Type B pancreatic cell (in vitro differentiated cells): ENCODE data around the gene MAP1LC3B2. TPM values are rescaled to one million over a fixed set of nuclear protein-coding genes. Genes with fewer than 3 reads are reported as not detected.

Experiments
- DNase-seq: peaks from one replicate; pipeline ENCODE4 v3.0.0; 2021; ENCODE audit warnings: mixed read lengths; ENCODE audit not compliant: unreplicated experiment; ENCODE audit errors: extremely low spot score
- H3K27ac Mint-ChIP-seq: 2 replicates; pipeline ENCODE4 v1.8.0; 2021; ENCODE audit warnings: mild to moderate bottlenecking, mixed read lengths
- H3K27me3 Mint-ChIP-seq: 2 replicates; pipeline ENCODE4 v1.8.0; 2021; ENCODE audit warnings: mixed read lengths
- H3K36me3 Mint-ChIP-seq: 2 replicates; pipeline ENCODE4 v1.8.0; 2021; ENCODE audit warnings: mixed read lengths
- H3K4me1 Mint-ChIP-seq: one replicate; pipeline ENCODE4 v1.8.0; 2021; ENCODE audit warnings: mixed read lengths; ENCODE audit not compliant: unreplicated experiment
- H3K4me3 Mint-ChIP-seq: 2 replicates; pipeline ENCODE4 v1.8.0; 2021; ENCODE audit warnings: mild to moderate bottlenecking, mixed read lengths
- H3K9me3 Mint-ChIP-seq: 2 replicates; pipeline ENCODE4 v1.8.0; 2021; ENCODE audit warnings: mixed read lengths
- total RNA-seq: library from RNA; stranded (reverse); gene quantifications from 2 replicates; pipeline ENCODE4 v1.2.1, GENCODE V29; 2021; ENCODE audit warnings: low replicate concordance
- TF ChIP-seq, protein P1 (sequence below): fragments of 200-600 bp; sonication (generic); conservative IDR thresholded peaks from 2 replicates; pipeline ENCODE4 v1.5.0; 2021; ENCODE audit warnings: antibody characterized with exemption, mild to moderate bottlenecking

The MAP1LC3B2 gene
- total RNA-seq, 1 donor from 2014 or later, result 1.0 TPM

DNA sequence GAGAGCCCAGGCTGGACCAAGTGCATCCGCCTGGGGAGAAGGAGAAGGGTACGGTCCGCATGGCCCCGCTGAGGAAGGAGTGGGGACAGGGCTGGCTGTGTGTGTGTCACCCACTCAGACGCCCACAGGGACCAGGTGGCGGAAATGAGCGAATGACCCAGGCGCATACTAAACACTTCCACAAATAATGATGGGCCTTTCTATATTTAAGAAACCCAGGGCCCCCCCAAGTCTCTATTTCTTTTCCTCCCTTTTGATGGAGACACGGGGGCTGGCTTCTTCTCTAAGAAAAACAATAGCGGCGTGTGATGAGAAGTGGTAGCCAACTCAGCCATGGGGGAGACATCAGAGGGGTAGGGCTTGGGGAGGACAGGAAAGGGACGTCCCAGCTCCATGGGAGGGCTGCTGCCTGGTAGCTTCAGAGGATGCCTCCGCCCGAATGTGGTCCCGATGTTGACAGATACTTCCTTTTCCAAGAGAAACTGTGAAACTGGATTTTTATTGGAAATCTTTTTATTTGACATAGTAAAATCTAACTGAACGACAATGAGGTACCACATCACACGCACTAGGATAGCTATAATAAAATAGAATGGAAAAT, 6.3 kb upstream of the MAP1LC3B2 start:
- TF ChIP-seq, protein P1, sequence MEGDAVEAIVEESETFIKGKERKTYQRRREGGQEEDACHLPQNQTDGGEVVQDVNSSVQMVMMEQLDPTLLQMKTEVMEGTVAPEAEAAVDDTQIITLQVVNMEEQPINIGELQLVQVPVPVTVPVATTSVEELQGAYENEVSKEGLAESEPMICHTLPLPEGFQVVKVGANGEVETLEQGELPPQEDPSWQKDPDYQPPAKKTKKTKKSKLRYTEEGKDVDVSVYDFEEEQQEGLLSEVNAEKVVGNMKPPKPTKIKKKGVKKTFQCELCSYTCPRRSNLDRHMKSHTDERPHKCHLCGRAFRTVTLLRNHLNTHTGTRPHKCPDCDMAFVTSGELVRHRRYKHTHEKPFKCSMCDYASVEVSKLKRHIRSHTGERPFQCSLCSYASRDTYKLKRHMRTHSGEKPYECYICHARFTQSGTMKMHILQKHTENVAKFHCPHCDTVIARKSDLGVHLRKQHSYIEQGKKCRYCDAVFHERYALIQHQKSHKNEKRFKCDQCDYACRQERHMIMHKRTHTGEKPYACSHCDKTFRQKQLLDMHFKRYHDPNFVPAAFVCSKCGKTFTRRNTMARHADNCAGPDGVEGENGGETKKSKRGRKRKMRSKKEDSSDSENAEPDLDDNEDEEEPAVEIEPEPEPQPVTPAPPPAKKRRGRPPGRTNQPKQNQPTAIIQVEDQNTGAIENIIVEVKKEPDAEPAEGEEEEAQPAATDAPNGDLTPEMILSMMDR, result no peak
- Mint-ChIP-seq H3K27me3 (peaks cover 3% of the 10 kb centered on the region), H3K4me1 (peaks cover 10% of the 10 kb centered on the region), H3K27ac (no peak overlapping the region), H3K4me3 (no peak overlapping the region), H3K9me3 (no peaks in the 10 kb centered on the region), H3K36me3 (no peaks in the 10 kb centered on the region)
- DNase-seq, result no peak

DNA sequence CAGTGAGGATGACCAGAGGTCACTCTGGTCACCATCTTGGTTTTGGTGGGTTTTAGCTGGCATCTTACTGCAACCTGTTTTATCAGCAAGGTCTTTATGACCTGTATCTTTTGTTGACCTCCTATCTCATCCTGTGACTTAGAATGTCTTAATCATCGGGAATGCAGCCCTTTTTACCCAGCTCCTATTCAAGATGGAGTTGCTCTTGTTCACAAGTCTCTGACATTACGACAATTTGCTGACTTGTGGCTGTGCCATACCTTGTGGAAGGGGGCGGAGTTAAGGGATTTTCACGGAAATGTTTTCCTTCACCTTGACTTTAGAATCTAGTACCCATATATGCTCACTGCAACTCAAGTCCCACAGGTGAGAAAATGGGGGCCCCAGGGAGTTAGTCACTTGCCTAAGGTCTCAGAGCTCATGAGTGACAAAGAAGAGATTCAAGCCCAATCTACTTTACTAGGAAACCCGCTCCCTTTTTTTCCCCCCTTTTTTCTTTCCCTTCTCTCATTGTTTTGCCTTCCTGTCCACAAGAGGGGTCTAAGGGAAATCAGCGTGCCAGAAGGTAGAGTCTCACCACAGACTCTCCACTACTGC, 2.7 kb upstream of the MAP1LC3B2 start:
- Mint-ChIP-seq H3K27ac (no peak overlapping the region), H3K4me3 (no peak overlapping the region), H3K36me3 (no peaks in the 10 kb centered on the region), H3K27me3 (peaks cover 3% of the 10 kb centered on the region), H3K4me1 (peaks cover 10% of the 10 kb centered on the region), H3K9me3 (no peaks in the 10 kb centered on the region)
- no peak for DNase-seq
- TF ChIP-seq, protein P1, result no peak

DNA sequence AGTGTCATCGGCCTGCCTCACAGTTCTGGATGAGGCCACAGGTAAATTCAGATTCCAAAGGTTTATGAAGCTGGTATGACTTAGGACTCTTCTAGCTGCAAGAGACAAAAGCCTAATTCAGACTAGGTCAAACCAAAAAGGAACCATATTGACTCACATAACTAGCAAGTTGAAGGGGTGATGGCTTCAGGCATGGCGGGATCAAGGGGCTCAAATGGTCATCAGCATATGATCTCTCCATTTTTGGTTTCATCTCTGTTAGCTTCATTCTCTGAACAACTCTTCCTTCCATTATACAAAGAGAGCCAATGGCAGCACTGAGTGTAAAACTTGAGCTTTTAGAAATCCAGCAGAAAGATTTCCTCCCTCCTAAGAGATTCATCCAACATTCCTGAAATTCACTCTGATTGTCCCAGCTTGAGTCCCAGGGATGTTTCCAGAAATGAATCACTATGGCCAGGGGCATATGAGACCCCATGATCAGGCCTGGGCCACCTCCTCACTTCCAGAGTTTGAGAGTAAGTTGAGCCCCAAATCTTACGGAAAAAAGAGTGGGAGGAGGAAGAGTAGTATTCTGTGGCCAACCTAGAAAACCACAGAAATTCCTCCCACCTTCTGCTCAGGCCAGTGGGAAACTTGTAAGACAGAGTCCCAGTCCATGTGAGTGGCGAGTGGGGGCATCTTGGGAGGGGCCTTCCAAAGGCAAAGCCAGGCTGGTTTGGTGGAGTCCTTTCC, 2.0 kb upstream of the MAP1LC3B2 start:
- no peak for DNase-seq
- TF ChIP-seq, protein P1, result no peak
- Mint-ChIP-seq H3K4me1 (peaks cover 10% of the 10 kb centered on the region), H3K9me3 (no peaks in the 10 kb centered on the region), H3K4me3 (no peak overlapping the region), H3K27ac (no peak overlapping the region), H3K36me3 (no peaks in the 10 kb centered on the region), H3K27me3 (peaks cover 3% of the 10 kb centered on the region)

DNA sequence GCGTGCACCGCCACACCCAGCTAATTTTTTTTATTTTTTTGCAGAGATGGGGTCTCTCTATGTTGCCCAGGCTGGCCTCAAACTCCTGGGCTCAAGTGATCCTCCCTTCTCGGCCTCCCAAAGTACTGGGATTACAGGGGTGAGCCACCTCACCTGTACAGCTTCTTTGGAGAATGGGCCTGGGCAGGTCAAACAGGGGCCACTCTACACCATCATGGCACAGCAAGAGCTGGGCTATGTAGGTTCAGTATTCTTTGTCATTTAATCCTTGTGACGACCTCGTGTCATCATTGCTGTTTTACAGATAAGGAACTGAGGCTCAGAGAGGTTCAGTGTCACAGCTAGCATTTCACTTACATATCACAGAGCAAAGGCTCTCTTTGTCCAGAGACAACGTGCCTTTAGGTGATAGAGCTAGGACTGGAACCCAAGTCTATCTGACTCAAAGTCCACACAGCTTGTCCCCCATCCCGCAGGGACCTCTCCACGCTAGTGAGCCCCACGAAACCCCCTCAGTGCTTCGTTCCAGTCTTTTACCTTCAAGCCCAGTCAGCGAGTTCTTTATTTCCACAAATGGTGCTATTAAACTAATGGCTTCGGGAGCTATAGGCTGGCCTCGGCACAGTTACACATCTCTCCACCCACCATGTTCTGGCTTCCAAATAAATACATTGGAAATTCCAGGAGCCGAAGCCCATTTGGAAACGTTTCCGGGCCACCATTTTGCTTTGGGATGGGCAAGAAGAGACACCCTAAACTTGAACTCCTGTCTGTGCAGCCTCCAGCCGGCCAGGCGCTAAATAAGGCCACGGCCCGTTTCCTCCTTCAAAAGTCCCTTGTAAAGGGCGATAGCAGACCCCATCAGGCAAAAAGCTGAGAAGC, 660 bp upstream of the MAP1LC3B2 start:
- Mint-ChIP-seq H3K4me1 (peaks cover 10% of the 10 kb centered on the region), H3K27me3 (peaks cover 3% of the 10 kb centered on the region), H3K9me3 (no peaks in the 10 kb centered on the region), H3K4me3 (no peak overlapping the region), H3K27ac (no peak overlapping the region), H3K36me3 (peaks cover 3% of the 10 kb centered on the region)
- TF ChIP-seq, protein P1, result no peak
- no peak for DNase-seq

DNA sequence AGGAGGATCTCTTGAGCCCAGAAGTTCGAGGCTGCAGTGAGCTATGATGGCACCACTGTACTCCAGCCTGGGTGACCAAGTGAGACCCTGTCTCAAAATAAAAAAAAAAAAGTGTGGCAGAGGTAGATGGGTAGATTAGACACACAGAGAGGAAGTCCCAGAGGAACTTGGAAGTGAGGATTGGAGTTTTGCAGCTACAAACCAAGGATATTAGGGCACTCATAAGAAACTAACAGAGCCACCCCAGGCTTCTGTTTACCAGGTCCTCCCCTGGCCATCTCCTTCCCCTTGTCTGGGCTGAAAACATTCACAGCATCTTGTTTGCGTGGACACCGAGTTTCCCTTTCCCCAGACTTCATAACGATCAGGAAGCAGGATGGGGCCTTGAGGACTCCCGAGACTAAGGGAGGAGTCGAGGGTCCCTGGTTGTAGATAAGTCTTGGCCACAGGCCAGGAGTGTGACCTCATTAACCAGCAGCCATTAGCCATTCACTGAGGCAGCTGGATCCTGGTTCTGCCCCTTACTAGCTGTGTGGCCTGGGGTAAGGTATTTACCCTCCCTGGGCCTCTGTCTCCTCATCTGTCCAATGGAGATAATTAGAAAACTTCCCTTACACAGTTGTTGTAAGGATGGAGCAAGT, 2.1 kb downstream of the MAP1LC3B2 start:
- peaks cover 3% of the 10 kb centered on the region for H3K36me3 Mint-ChIP-seq
- TF ChIP-seq, protein P1, result no peak

More for the DNA sequence above, 2.1 kb downstream of the MAP1LC3B2 start:
- DNase-seq, result no peak
- Mint-ChIP-seq H3K27me3 (no peaks in the 10 kb centered on the region), H3K9me3 (peaks cover 9% of the 10 kb centered on the region), H3K4me1 (peaks cover 10% of the 10 kb centered on the region), H3K27ac (no peak overlapping the region), H3K4me3 (no peak overlapping the region)
